Ureter (tissue), 1 donor: Measurements from ENCODE around the gene DDX23. TPM values are rescaled to one million over a fixed set of nuclear protein-coding genes. Genes with fewer than 3 reads are reported as not detected.
"Not testable (repeated sequence)": the region's sequence is repeated elsewhere in the genome, so short reads cannot be mapped to it uniquely, and the experiment has no call there.

Experiments used
- DNase-seq: peaks from one replicate; pipeline ENCODE4 v3.0.0-alpha.2; 2020; ENCODE audit warnings: low spot score
- total RNA-seq: library from RNA; stranded (reverse); gene quantifications from one replicate; pipeline ENCODE4 v1.2.4, GENCODE V29; 2023
- donor health status: DM: yes; HTN: yes; CAD: no.

The DDX23 gene
- total RNA-seq, 1 donor from 2014 or later: 71.7 TPM

- no peak for DNase-seq
Measured at GRCh38 chr12:48862760-48863159, 10.8 kb upstream of the DDX23 start.

- DNase-seq: no peak
Measured at GRCh38 chr12:48861111-48861510, 9.1 kb upstream of the DDX23 start.

- not testable (repeated sequence) for DNase-seq
Measured at GRCh38 chr12:48860236-48860635, 8.3 kb upstream of the DDX23 start.

- DNase-seq: no peak
Measured at GRCh38 chr12:48859607-48860006, 7.6 kb upstream of the DDX23 start.

- no peak for DNase-seq
Measured at GRCh38 chr12:48858043-48858442, 6.1 kb upstream of the DDX23 start.

- no peak for DNase-seq
Measured at GRCh38 chr12:48857278-48857994, 5.5 kb upstream of the DDX23 start.

GRCh38 chr12:48856379-48856778 lies 4.4 kb upstream of the DDX23 start:
- DNase-seq: no peak

- not testable (repeated sequence) for DNase-seq
Measured at GRCh38 chr12:48854932-48855331, 3.0 kb upstream of the DDX23 start.

- no peak for DNase-seq
Measured at GRCh38 chr12:48854488-48854887, 2.5 kb upstream of the DDX23 start.

- peak; percentile 94 for DNase-seq
Measured at GRCh38 chr12:48852734-48853688, 1.0 kb upstream of the DDX23 start.

- not testable (repeated sequence) for DNase-seq
Measured at GRCh38 chr12:48842021-48842420, 9.9 kb downstream of the DDX23 start.

- no peak for DNase-seq
Measured at GRCh38 chr12:48838048-48838447, 13.9 kb downstream of the DDX23 start.

- DNase-seq: no peak
Measured at GRCh38 chr12:48832321-48833060, 19.5 kb downstream of the DDX23 start.

- DNase-seq: no peak
Measured at GRCh38 chr12:48831257-48831656, 20.7 kb downstream of the DDX23 start.

- DNase-seq: no peak
Measured at GRCh38 chr12:48828841-48829575, 23.0 kb downstream of the DDX23 start.

- DNase-seq: no peak
Measured at GRCh38 chr12:48828293-48828692, 23.7 kb downstream of the DDX23 start.

- no peak for DNase-seq
Measured at GRCh38 chr12:48827513-48828096, 24.4 kb downstream of the DDX23 start.

- no peak for DNase-seq
Measured at GRCh38 chr12:48827026-48827425, 24.9 kb downstream of the DDX23 start.

- DNase-seq: no peak
Measured at GRCh38 chr12:48826209-48826855, 25.6 kb downstream of the DDX23 start.

- no peak for DNase-seq
Measured at GRCh38 chr12:48824905-48825304, 27.1 kb downstream of the DDX23 start.

GRCh38 chr12:48824112-48824511 lies 27.9 kb downstream of the DDX23 start:
- DNase-seq: no peak
